ENCODE data around the gene PDE11A.

The PDE11A gene

GRCh38 chr2:177670791-177671535, 401.6 kb downstream of the PDE11A start:
- Histone ChIP-seq H3K9me3 (no peaks in the 10 kb centered on the region), H3K4me1 (peaks cover 15% of the 10 kb centered on the region), H3K4me3 (no peak overlapping the region), H3K27me3 (ENCODE audit: low read depth) (no peaks in the 10 kb centered on the region), H3K36me3 (replicated peaks) (no peaks in the 10 kb centered on the region)
- DNase-seq (ENCODE audit: low spot score in 2 of 2) = no peak
- in situ Hi-C loops (cut with MboI; ENCODE audit: low sequenced_read_pairs) = no loop called here

GRCh38 chr2:177669625-177670330, 402.8 kb downstream of the PDE11A start:
- H3K27me3 ChIP-seq (ENCODE audit: low read depth) = no peaks in the 10 kb centered on the region
- no peaks in the 10 kb centered on the region for H3K36me3 ChIP-seq (replicated peaks)

DNA sequence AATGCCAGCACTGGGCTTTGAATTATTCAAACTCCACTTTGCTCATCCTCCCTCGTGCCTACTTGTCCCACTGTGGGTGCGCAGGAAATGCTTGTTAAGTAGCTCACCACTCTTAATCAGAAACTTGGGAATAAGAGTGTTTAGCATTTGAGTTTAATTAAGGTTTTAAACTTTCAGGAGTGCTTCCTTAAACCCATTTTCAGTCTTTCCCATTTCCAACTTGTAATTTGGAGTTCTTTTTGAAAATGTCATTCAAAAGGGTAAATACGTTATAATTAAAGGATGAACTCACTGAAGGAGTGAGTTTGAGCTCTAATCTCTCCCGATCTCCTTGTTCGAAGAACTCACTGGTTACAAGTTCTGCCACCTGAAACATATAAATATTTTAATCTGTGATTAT, 403.4 kb downstream of the PDE11A start:
- Histone ChIP-seq H3K9me3 (no peaks in the 10 kb centered on the region), H3K4me3 (no peak overlapping the region), H3K4me1 (peaks cover 6% of the 10 kb centered on the region), H3K36me3 (replicated peaks) (no peaks in the 10 kb centered on the region), H3K27me3 (ENCODE audit: low read depth) (no peaks in the 10 kb centered on the region)
- no peak for DNase-seq (ENCODE audit: low spot score in 2 of 2)
- in situ Hi-C loops (cut with MboI; ENCODE audit: low sequenced_read_pairs) = no loop called here

More at GRCh38 chr2:177669625-177670330, 402.8 kb downstream of the PDE11A start:
- no peaks in the 10 kb centered on the region for H3K9me3 ChIP-seq
- in situ Hi-C loops (cut with MboI; ENCODE audit: low sequenced_read_pairs) = no loop called here
- no peak for DNase-seq (ENCODE audit: low spot score in 2 of 2)
- H3K4me1 ChIP-seq = peaks cover 6% of the 10 kb centered on the region
- no peak overlapping the region for H3K4me3 ChIP-seq

- no peaks in the 10 kb centered on the region for H3K36me3 ChIP-seq (replicated peaks)
- H3K9me3 ChIP-seq = no peaks in the 10 kb centered on the region
- H3K4me3 ChIP-seq = no peak overlapping the region
- H3K4me1 ChIP-seq = peaks cover 6% of the 10 kb centered on the region
- in situ Hi-C loops (cut with MboI; ENCODE audit: low sequenced_read_pairs) = no loop called here
- DNase-seq (ENCODE audit: low spot score in 2 of 2) = no peak
- H3K27me3 ChIP-seq (ENCODE audit: low read depth) = no peaks in the 10 kb centered on the region
These were observed 404.0 kb downstream of the PDE11A start for GRCh38 chr2:177668617-177669016.

DNA sequence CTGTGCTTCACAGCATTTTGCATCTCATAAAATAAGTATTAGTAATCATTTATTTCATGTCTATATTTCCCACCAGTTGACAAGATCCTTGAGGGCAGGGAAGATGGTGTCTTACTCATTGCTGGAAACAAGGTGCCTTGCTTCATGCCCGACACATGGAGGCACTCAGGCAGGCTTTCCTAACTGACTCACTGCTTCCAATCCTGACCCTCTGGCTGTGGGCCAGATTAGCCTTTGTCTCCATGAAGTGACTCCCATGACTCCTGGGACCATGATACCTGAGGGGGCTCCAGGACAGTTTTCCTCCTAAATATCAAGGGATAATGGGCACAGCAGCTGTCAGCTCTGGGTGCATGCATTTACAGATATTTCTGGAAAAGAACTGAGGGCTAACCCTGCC, 405.0 kb downstream of the PDE11A start:
- H3K9me3 ChIP-seq = no peaks in the 10 kb centered on the region
- H3K4me1 ChIP-seq = peaks cover 6% of the 10 kb centered on the region
- no peaks in the 10 kb centered on the region for H3K27me3 ChIP-seq (ENCODE audit: low read depth)
- DNase-seq (ENCODE audit: low spot score in 2 of 2) = no peak
- in situ Hi-C loops (cut with MboI; ENCODE audit: low sequenced_read_pairs) = no loop called here
- H3K4me3 ChIP-seq = no peak overlapping the region
- H3K36me3 ChIP-seq (replicated peaks) = no peaks in the 10 kb centered on the region

GRCh38 chr2:177666408-177666807, 406.2 kb downstream of the PDE11A start:
- no peaks in the 10 kb centered on the region for H3K9me3 ChIP-seq
- no peak overlapping the region for H3K4me3 ChIP-seq
- DNase-seq (ENCODE audit: low spot score in 2 of 2) = no peak
- H3K4me1 ChIP-seq = peaks cover 6% of the 10 kb centered on the region
- H3K27me3 ChIP-seq (ENCODE audit: low read depth) = no peaks in the 10 kb centered on the region
- in situ Hi-C loops (cut with MboI; ENCODE audit: low sequenced_read_pairs) = no loop called here
- no peaks in the 10 kb centered on the region for H3K36me3 ChIP-seq (replicated peaks)

- in situ Hi-C loops (cut with MboI; ENCODE audit: low sequenced_read_pairs) = no loop called here
- no peaks in the 10 kb centered on the region for H3K36me3 ChIP-seq (replicated peaks)
- no peak overlapping the region for H3K4me3 ChIP-seq
- no peaks in the 10 kb centered on the region for H3K9me3 ChIP-seq
- no peaks in the 10 kb centered on the region for H3K27me3 ChIP-seq (ENCODE audit: low read depth)
- H3K4me1 ChIP-seq = peaks cover 4% of the 10 kb centered on the region
- DNase-seq (ENCODE audit: low spot score in 2 of 2) = no peak
These were observed 406.6 kb downstream of the PDE11A start for GRCh38 chr2:177665948-177666347.

- no peak for DNase-seq (ENCODE audit: low spot score in 2 of 2)
- H3K27me3 ChIP-seq (ENCODE audit: low read depth) = no peaks in the 10 kb centered on the region
- in situ Hi-C loops (cut with MboI; ENCODE audit: low sequenced_read_pairs) = no loop called here
These were observed 407.2 kb downstream of the PDE11A start for GRCh38 chr2:177665328-177665727.

GRCh38 chr2:177662895-177663294, 409.7 kb downstream of the PDE11A start:
- Histone ChIP-seq H3K4me3 (no peak overlapping the region), H3K36me3 (replicated peaks) (no peaks in the 10 kb centered on the region)
- in situ Hi-C loops (cut with MboI; ENCODE audit: low sequenced_read_pairs) = no loop called here

More at GRCh38 chr2:177665328-177665727, 407.2 kb downstream of the PDE11A start:
- no peaks in the 10 kb centered on the region for H3K9me3 ChIP-seq
- no peaks in the 10 kb centered on the region for H3K4me1 ChIP-seq
- H3K4me3 ChIP-seq = no peak overlapping the region
- no peaks in the 10 kb centered on the region for H3K36me3 ChIP-seq (replicated peaks)

GRCh38 chr2:177660742-177661141, 411.8 kb downstream of the PDE11A start:
- Histone ChIP-seq H3K4me1 (no peaks in the 10 kb centered on the region), H3K27me3 (ENCODE audit: low read depth) (no peaks in the 10 kb centered on the region), H3K9me3 (no peaks in the 10 kb centered on the region), H3K36me3 (replicated peaks) (no peaks in the 10 kb centered on the region), H3K4me3 (no peak overlapping the region)
- no peak for DNase-seq (ENCODE audit: low spot score in 2 of 2)
- in situ Hi-C loops (cut with MboI; ENCODE audit: low sequenced_read_pairs) = no loop called here

More at GRCh38 chr2:177662895-177663294, 409.7 kb downstream of the PDE11A start:
- no peaks in the 10 kb centered on the region for H3K27me3 ChIP-seq (ENCODE audit: low read depth)
- no peaks in the 10 kb centered on the region for H3K9me3 ChIP-seq
- no peak for DNase-seq (ENCODE audit: low spot score in 2 of 2)
- H3K4me1 ChIP-seq = no peaks in the 10 kb centered on the region

- H3K4me1 ChIP-seq = no peaks in the 10 kb centered on the region
- no peaks in the 10 kb centered on the region for H3K27me3 ChIP-seq (ENCODE audit: low read depth)
- H3K9me3 ChIP-seq = no peaks in the 10 kb centered on the region
- DNase-seq (ENCODE audit: low spot score in 2 of 2) = no peak
- H3K36me3 ChIP-seq (replicated peaks) = no peaks in the 10 kb centered on the region
- H3K4me3 ChIP-seq = no peak overlapping the region
- in situ Hi-C loops (cut with MboI; ENCODE audit: low sequenced_read_pairs) = no loop called here
These were observed 414.3 kb downstream of the PDE11A start for GRCh38 chr2:177658309-177658708.

- DNase-seq (ENCODE audit: low spot score in 2 of 2) = peak; percentile 59 to 60
- no peaks in the 10 kb centered on the region for H3K9me3 ChIP-seq
- H3K4me1 ChIP-seq = peaks cover 30% of the 10 kb centered on the region
- H3K36me3 ChIP-seq (replicated peaks) = no peaks in the 10 kb centered on the region
- H3K27me3 ChIP-seq (ENCODE audit: low read depth) = no peaks in the 10 kb centered on the region
- in situ Hi-C loops (cut with MboI; ENCODE audit: low sequenced_read_pairs) = no loop called here
- H3K4me3 ChIP-seq = no peak overlapping the region
These were observed 420.7 kb downstream of the PDE11A start for GRCh38 chr2:177651833-177652232.

DNA sequence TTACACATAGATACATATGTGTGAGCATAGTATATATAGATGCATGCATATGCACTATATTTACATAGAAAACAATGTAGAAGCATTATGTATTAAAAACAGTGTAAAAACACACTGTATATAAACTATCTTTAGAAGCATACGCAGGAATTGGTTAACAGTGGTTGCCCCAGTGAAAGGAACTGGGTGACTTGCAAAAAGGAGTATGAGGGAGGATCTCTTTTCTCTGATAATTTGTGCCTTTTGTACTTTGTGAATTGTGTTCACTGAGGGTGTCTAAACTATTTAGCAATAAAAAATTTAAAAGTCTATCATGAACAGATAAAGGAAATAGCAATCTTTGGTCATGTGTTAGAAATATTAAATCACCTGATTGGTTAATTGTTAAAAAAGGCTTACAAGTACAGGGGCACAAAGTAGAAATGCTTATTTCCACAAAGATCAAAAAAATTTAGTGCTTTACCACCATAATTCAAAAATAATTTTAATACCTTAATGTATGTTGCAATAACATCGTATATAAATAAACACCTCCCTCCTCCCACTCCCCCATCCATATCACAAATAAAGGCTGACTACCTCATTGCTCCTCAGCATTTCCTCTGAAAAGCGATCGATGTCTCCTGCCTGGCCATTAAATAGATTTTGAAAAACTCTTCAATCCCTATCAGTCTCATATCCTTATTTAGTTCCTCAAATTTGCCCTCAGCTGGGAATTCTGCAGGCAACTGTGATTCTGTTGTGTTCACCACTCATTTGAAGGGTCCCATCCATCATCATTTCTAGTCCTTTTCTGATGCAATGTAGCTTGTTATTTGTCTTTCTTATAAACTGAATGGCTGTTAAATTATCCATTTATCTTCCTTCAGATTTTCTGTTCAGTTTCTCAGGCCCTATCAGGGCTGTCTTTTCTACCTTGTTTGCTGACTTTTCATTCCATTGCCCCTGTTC, 422.7 kb downstream of the PDE11A start:
- Histone ChIP-seq H3K9me3 (no peaks in the 10 kb centered on the region), H3K4me3 (no peak overlapping the region), H3K27me3 (ENCODE audit: low read depth) (no peaks in the 10 kb centered on the region), H3K36me3 (replicated peaks) (no peaks in the 10 kb centered on the region), H3K4me1 (peaks cover 39% of the 10 kb centered on the region)
- peak in 1 of 2 experiments; percentile 52 for DNase-seq (ENCODE audit: low spot score in 2 of 2)
- in situ Hi-C loops (cut with MboI; ENCODE audit: low sequenced_read_pairs) = no loop called here

All from HAP-1 (cell line).